HepG2 (cell line): ENCODE measurements around the gene PSKH1. TPM values are rescaled to one million over a fixed set of nuclear protein-coding genes. Genes with fewer than 3 reads are reported as not detected.
A peak's percentile ranks its signal among the peaks of the same experiment; 100 is the strongest.

Experiments used
- DR1 ChIP-seq: sonication (generic); formaldehyde crosslinking; IDR thresholded peaks from 2 replicates; pipeline ENCODE4 v1.8.0; 2021; ENCODE audit warnings: mild to moderate bottlenecking, missing genetic modification reagents, inconsistent platforms
- GFI1 ChIP-seq: sonication (generic); formaldehyde crosslinking; IDR thresholded peaks from 2 replicates; pipeline ENCODE4 v1.5.0; 2020; ENCODE audit warnings: missing genetic modification reagents, mild to moderate bottlenecking, borderline replicate concordance
- GMEB1 ChIP-seq: sonication (generic); formaldehyde crosslinking; IDR thresholded peaks from 2 replicates; pipeline ENCODE4 v1.5.1; 2020; ENCODE audit warnings: missing genetic modification reagents, mild to moderate bottlenecking, borderline replicate concordance
- GPN1 ChIP-seq: sonication (generic); formaldehyde crosslinking; IDR thresholded peaks from 2 replicates; pipeline ENCODE4 v1.5.1; 2020; ENCODE audit warnings: missing genetic modification reagents, borderline replicate concordance
- HCFC1 ChIP-seq: fragments of 150-350 bp; IDR thresholded peaks from 2 replicates; pipeline ENCODE4 v1.6.1; 2014; ENCODE audit warnings: low read depth, low read length
- KDM5A ChIP-seq: fragments of 200-600 bp; sonication (generic); IDR thresholded peaks from 2 replicates; pipeline ENCODE4 v1.7.0; 2018; ENCODE audit warnings: antibody characterized with exemption, mild to moderate bottlenecking, low read length, borderline replicate concordance
- NFAT5 ChIP-seq: sonication (generic); formaldehyde crosslinking; IDR thresholded peaks from 2 replicates; pipeline ENCODE4 v1.4.0; 2020; ENCODE audit warnings: missing genetic modification reagents
- RBM22 ChIP-seq: fragments of 200-400 bp; formaldehyde crosslinking; optimal IDR thresholded peaks from 2 replicates; pipeline ENCODE3; 2017; ENCODE audit warnings: mild to moderate bottlenecking, low read length, moderate library complexity
- SIN3A ChIP-seq: IDR thresholded peaks from 2 replicates; pipeline ENCODE4 v1.6.1; 2011; ENCODE audit warnings: low read depth, mild to moderate bottlenecking, control low read depth, low read length, borderline replicate concordance
- TBP ChIP-seq: sonication (generic); formaldehyde crosslinking; IDR thresholded peaks from 2 replicates; pipeline ENCODE4 v1.5.0; 2020; ENCODE audit warnings: missing genetic modification reagents
- ZFP41 ChIP-seq: sonication (generic); formaldehyde crosslinking; IDR thresholded peaks from 2 replicates; pipeline ENCODE4 v1.4.0; 2020; ENCODE audit warnings: mild to moderate bottlenecking, missing genetic modification reagents, borderline replicate concordance
- ZNF143 ChIP-seq: sonication (generic); formaldehyde crosslinking; IDR thresholded peaks from 2 replicates; pipeline ENCODE4 v1.4.0; 2020; ENCODE audit warnings: missing genetic modification reagents
- ZNF17 ChIP-seq: sonication (generic); formaldehyde crosslinking; IDR thresholded peaks from 2 replicates; pipeline ENCODE4 v1.5.0; 2020; ENCODE audit warnings: mild to moderate bottlenecking, missing genetic modification reagents
- ZNF256 ChIP-seq: sonication (generic); formaldehyde crosslinking; conservative IDR thresholded peaks from 2 replicates; pipeline ENCODE4 v1.4.0; 2020; ENCODE audit warnings: missing genetic modification reagents
- ZNF34 ChIP-seq: sonication (generic); formaldehyde crosslinking; IDR thresholded peaks from 2 replicates; pipeline ENCODE4 v1.4.0; 2020; ENCODE audit warnings: mild to moderate bottlenecking, missing genetic modification reagents, borderline replicate concordance
- ZNF773 ChIP-seq: sonication (generic); formaldehyde crosslinking; IDR thresholded peaks from 2 replicates; pipeline ENCODE4 v1.4.0; 2020; ENCODE audit warnings: missing genetic modification reagents, borderline replicate concordance
- ZNF800 ChIP-seq: sonication (generic); formaldehyde crosslinking; IDR thresholded peaks from 2 replicates; pipeline ENCODE4 v1.4.0; 2020; ENCODE audit warnings: missing genetic modification reagents
- polyA plus RNA-seq, 8 experiments: library from polyadenylated mRNA; depleted of rRNA in 3 of 8; stranded (reverse) in 7 of 8; unstranded in 1 of 8; fragments of >200 nt; fragmentation: Illumina TruSeq in 4 of 8; extraction: Trizol in 4 of 8; gene quantifications; 2 replicates each; pipeline versions ENCODE4 v1.2.1 to v1.2.3, GENCODE V29; 2011 to 2016; ENCODE audit warnings: low read depth in 4 of 8, missing spikeins in 1 of 8, mixed read lengths in 1 of 8; ENCODE audit not compliant: insufficient read depth in 1 of 8
- total RNA-seq, 5 experiments: library from RNA; depleted of rRNA; stranded (reverse); fragments of >200 nt; fragmentation: Illumina TruSeq; extraction: Trizol; gene quantifications; 2 replicates each; pipeline ENCODE4 v1.2.3, GENCODE V29; 2016; ENCODE audit warnings: low read depth in 1 of 5
- TF ChIP-seq, protein P1 (sequence below): sonication (generic); formaldehyde crosslinking; IDR thresholded peaks from 2 replicates; pipeline ENCODE4 v1.8.0; 2022; ENCODE audit warnings: mild to moderate bottlenecking, missing genetic modification reagents; ENCODE audit not compliant: insufficient replicate concordance

The PSKH1 gene
- total and polyA plus RNA-seq, 2 of the 13 experiments (the other 11 are each of a cell fraction or from before 2014, with no cell fraction given): 8.4 to 19.1 TPM

DNA sequence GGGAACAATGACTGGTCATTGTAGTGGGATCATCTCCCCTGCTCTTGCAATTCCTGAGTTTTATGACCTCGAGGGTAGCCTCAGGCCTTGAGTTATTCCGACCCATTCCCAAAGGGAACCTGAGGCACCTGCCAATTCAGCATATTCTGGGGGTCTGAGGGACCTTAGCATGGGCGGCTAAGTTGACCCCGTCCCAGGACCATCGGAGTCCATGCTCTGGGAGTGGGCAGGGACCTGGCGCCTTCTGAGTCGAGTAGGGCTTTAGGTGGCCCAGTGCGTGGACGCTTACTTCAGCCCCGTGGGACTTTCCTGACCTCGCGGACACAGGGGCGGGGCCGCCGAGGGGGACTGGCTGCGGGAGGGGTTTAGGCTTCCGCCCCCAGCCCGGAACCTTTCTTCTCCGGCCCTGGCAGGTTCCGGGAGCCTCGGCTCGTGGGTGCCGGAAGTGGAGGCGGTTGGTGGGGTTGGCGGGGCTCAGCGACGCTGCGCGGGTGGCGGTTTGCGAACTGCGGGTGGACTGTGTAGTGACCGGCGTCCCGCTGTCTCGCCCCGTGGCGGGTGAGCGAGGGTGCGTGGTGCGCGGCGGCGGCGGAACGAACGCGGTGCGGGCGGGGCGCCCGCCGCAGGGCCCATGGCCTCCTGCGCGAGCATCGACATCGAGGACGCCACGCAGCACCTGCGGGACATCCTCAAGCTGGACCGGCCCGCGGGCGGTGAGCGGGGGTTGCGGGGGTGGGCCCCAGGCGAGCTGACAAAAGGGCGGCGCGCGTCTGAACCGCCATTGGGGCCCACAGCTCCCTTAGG, 20.2 kb upstream of the PSKH1 start, which contains the start of gene EDC4 (continued):
- 0 out of 2 replicates have a peak, but pooled peaks have one; percentile 66 for TF ChIP-seq GPN1 (CRISPR knock-in tag)
- TF ChIP-seq ZNF143 (CRISPR knock-in tag): peak; percentile 76
- TF ChIP-seq ZNF800: no peak
- TF ChIP-seq DR1: no peak; the same call in none of the 2 replicates
- TF ChIP-seq, protein P1, sequence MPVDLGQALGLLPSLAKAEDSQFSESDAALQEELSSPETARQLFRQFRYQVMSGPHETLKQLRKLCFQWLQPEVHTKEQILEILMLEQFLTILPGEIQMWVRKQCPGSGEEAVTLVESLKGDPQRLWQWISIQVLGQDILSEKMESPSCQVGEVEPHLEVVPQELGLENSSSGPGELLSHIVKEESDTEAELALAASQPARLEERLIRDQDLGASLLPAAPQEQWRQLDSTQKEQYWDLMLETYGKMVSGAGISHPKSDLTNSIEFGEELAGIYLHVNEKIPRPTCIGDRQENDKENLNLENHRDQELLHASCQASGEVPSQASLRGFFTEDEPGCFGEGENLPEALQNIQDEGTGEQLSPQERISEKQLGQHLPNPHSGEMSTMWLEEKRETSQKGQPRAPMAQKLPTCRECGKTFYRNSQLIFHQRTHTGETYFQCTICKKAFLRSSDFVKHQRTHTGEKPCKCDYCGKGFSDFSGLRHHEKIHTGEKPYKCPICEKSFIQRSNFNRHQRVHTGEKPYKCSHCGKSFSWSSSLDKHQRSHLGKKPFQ (CRISPR knock-in tag): no peak
- peak; percentile 98 for TF ChIP-seq TBP (CRISPR knock-in tag)
- TF ChIP-seq ZNF17 (CRISPR knock-in tag): no peak
- TF ChIP-seq ZFP41 (CRISPR knock-in tag): no peak
- peak; percentile 75; the same call in 1 of the 2 replicates for TF ChIP-seq ZNF773 (CRISPR knock-in tag)
- TF ChIP-seq ZNF34 (CRISPR knock-in tag): 0 out of 2 replicates have a peak, but pooled peaks have one; percentile 44
- TF ChIP-seq KDM5A: peak; percentile 98
- peak; percentile 78; the same call in 1 of the 2 replicates for TF ChIP-seq GFI1 (CRISPR knock-in tag)
- peak; percentile 76 for TF ChIP-seq HCFC1
- TF ChIP-seq RBM22: peak; percentile 98
- peak; percentile 80 for TF ChIP-seq GMEB1
- TF ChIP-seq SIN3A: peak; percentile 93
- TF ChIP-seq ZNF256 (CRISPR knock-in tag): peak; percentile 67; the same call in 1 of the 2 replicates
- TF ChIP-seq NFAT5 (CRISPR knock-in tag): peak; percentile 55; the same call in 1 of the 2 replicates
